Measurements from ENCODE around the gene RNF125.
"Not testable (repeated sequence)": the region's sequence is repeated elsewhere in the genome, so short reads cannot be mapped to it uniquely, and the experiment has no call there.

RNF125 gene

DNA sequence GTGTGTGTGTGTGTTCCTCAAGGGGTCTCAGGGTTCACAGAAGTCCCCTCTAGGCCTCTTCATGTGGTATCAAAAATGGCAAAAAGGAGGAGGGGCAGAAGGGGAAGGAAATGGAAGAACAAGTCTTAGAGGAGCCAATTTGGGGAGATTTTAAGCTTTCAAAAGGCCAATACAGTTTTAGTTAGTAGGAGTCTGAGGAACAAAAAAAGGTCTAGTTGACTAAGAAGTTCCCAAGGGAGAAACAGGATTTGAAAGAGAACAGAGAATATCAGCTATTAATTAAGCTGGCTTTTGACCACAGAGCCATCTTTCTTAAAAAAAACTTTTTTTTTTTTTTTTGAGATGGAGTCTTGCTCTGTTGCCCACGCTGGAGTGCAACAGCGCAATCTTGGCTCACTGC is 7.1 kb downstream of the RNF125 start:
- no peak for DNase-seq (ENCODE audit: low spot score)

DNA sequence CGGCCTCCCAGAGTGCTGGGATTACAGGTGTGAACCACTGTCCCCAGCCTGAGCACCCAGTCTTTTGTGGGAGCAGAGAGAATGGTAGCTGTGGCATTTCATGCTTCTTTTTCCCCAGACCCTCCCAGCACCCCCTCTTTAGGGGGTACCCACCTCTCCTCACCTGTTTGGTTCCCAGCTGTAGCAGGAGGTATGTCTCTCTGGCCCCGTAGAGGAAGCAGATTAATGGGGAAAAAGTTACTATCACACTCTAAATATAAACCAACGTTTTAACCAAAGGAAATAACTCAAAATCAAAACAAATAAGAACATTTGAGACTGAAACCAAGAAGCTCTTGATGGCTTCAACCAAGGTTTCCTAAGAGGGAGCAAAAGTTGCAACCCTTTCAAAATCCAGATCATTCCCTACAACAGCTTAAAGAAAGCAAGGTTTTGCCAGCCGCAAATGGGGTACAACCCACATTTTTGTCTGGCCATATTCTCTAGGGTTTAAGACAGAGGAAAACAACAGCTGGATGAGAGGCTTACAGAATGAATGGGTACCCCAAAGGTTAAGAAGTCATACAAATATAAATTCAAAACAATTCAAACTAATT is 8.0 kb downstream of the RNF125 start:
- no peak for DNase-seq (ENCODE audit: low spot score)

DNA sequence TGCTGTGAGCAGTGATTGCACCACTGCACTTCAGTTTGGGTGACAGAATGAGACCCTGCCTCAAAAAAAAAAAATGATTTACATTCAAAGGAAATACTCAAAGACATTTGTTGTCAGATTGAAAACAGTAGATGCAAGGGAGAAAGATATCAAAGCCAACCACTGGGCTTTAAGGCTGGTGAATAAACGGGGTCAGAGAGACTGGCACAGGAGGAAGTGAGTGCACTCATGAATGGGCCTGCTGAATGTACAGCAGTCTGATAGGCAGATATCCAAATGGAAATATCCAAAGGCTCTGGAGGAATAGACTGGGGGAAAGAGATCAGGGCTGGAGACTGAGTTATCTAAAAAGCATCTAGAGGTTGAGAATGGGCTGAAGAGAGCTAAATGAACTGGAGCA is 10.9 kb downstream of the RNF125 start:
- DNase-seq (ENCODE audit: low spot score), result no peak

DNA sequence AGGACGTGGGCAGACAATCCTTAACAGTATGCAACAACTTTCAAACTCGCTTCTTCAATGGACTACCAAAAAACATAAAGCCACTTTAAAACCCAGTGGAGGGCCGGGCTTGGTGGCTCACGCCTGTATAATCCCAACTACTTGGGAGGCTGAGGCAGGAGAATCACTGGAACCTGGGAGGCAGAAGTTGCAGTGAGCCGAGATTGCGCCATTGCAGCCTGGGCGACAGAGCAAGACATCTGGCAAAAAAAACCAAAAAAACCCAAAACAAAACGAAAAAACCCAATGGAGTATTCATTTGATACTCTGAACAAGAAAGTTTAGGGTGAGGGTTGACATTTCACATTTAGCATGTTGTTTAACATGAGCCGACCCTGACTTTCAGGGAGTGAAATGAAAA is 14.0 kb downstream of the RNF125 start:
- no peak for DNase-seq (ENCODE audit: low spot score)

DNA sequence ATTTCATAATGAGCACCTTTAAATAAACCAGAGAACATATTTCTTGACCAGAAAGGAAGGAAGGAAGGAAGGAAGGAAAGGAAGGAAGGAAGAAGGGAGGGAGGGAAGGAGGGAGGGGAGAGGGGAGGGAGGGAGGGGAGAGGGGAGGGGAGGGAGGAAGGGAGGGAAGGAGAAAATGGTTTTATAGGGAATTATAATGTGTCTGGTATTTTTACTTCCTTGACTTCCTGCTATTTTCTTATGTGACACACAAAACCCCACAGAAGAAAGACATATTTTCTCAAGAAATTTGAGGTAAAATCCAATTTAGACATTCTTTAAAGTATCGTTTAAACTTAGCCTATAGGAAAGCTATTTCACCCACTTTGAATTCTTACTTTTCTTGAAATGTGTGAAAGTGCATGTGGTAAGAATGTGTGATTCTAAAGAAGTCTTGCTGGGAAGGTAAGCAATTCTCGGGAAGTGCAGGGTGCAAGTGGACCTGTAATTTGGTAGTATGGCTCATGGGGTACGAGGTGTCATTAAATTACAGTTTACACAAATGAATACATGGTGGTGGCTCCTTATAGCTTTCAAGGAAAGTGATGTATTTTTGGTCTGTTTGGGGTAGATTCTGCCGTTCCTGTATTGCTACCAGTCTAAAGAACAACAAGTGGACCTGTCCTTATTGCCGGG is 18.0 kb downstream of the RNF125 start:
- no peak for DNase-seq (ENCODE audit: low spot score)

GRCh38 chr18:32037616-32038015 is 19.0 kb downstream of the RNF125 start:
- no peak for DNase-seq (ENCODE audit: low spot score)

GRCh38 chr18:32040936-32041335 is 22.3 kb downstream of the RNF125 start:
- no peak for DNase-seq (ENCODE audit: low spot score)

- no peak for DNase-seq (ENCODE audit: low spot score)
Measured at GRCh38 chr18:32042337-32042736, 23.7 kb downstream of the RNF125 start.

GRCh38 chr18:32048507-32049091 is 30.0 kb downstream of the RNF125 start:
- no peak for DNase-seq (ENCODE audit: low spot score)

DNA sequence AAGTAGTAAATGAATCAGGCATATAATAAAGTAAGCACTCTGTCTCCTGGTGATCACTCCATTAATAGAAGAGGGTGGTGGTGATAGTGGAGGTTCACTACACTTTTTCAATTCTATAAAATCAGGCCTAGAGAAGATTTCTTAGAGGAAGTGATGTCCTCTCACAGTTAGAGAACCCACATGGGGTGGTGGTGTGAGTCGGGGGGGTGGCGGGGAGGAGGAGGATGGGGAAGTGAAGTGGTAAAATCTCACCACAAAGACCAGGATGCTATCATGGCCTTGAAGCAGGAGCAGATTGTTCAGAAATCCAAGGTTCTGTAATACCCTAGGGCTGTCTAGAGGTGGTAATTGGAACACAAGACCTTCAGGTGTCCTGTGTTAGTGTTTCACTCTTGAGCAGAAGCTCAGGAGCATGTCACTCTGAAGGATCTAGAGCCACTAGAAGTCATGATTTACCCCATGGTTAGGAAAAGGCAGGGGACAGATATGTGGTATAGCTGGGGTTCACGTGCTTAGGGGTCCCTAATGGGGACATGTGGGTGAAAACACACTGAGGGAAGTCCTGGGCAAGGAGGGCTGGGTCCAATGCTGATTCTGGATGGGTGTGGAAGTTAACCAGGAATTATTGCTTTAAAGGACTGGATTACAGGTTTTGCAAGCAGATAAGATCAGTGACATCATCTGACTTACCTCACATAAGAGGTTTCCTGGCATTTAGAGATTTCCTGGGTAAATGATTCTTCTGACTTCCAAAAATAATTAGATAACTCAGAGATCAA is 31.0 kb downstream of the RNF125 start:
- DNase-seq (ENCODE audit: low spot score), result no peak

GRCh38 chr18:32056613-32057358 is 38.2 kb downstream of the RNF125 start:
- DNase-seq (ENCODE audit: low spot score), result no peak

- DNase-seq (ENCODE audit: low spot score), result no peak
Measured at GRCh38 chr18:32057624-32058165, 39.1 kb downstream of the RNF125 start.

- no peak for DNase-seq (ENCODE audit: low spot score)
Measured at GRCh38 chr18:32060026-32060425, 41.4 kb downstream of the RNF125 start.

DNA sequence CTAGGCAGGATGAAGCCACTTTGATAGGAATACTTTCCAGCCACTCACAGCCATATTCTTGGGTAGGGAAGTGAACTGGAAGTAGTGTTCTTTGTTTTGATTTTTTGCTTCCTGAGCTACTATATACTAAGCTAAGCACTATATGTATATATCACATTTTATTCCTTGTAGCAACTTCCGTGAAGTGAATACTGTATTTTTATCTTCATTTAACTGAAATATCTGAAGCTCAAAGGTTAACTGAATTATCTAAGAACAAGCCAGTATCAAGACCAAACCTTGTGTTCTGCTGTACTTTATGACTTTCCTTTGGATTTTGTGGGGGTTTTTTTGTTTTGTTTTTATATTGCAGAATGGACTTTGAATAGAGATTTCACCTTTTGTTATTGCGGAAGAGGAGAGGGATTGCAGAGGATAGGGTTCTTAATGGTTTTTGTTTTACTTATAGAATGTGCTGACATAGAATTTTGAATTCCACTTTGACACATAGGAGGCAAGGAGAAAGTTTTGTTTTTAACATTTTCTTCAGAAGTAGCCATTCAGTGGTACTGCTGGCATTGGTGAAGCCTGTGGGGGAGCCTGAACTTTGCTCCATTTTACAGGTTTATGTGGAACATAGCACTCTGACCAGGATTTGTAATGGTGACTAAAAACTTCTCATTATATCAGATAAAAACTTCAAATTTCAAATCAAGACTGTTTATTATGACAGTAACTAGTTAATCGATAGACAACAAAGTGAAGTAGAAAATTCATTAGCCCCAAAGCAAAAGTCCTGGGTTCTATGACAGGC is 48.9 kb downstream of the RNF125 start:
- no peak for DNase-seq (ENCODE audit: low spot score)

- DNase-seq (ENCODE audit: low spot score), result no peak
Measured at GRCh38 chr18:32072321-32072720, 53.7 kb downstream of the RNF125 start.

GRCh38 chr18:32074206-32074605 is 55.6 kb downstream of the RNF125 start:
- DNase-seq (ENCODE audit: low spot score), result no peak

- DNase-seq (ENCODE audit: low spot score), result no peak
Measured at GRCh38 chr18:32078845-32079244, 60.2 kb downstream of the RNF125 start.

GRCh38 chr18:32081881-32082280 is 63.3 kb downstream of the RNF125 start:
- no peak for DNase-seq (ENCODE audit: low spot score)

GRCh38 chr18:32083781-32084180 is 65.2 kb downstream of the RNF125 start:
- DNase-seq (ENCODE audit: low spot score), result no peak

DNA sequence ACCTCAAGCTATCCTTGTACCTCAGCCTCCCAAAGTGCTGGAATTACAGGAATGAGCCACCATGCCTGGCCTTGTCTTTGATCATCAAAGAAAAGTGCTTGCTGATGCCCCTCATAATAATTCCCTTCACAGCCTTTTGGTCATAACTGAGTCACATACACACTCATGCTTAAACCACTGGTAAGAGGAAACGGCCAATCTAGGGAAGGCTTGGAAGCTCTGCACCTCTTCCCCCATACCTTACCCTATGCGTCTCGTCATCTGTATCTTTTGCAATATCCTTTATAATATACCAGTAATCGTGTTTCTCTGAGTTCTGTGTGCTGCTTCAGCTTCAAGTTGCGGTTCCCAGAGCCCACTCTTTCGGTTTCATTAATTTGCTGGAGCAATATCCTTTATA is 68.3 kb downstream of the RNF125 start:
- no peak for DNase-seq (ENCODE audit: low spot score)

GRCh38 chr18:32090831-32091230 is 72.2 kb downstream of the RNF125 start:
- DNase-seq (ENCODE audit: low spot score), result not testable (repeated sequence)

All from HuH-7.5 (cell line).